GM19239 (cell line): ENCODE data around the gene BOK.
"Not testable (repeated sequence)": the region's sequence is repeated elsewhere in the genome, so short reads cannot be mapped to it uniquely, and the experiment has no call there.

Experiments
- DNase-seq: peaks from one replicate; pipeline ENCODE4 v3.0.0; 2011; ENCODE audit warnings: low spot score; ENCODE audit not compliant: insufficient read length
- FAIRE-seq: peaks from 2 replicates; lab custom pipeline; 2011; peaks lifted over from hg19 to GRCh38; lab: Jason Lieb, UNC

Gene BOK

DNA sequence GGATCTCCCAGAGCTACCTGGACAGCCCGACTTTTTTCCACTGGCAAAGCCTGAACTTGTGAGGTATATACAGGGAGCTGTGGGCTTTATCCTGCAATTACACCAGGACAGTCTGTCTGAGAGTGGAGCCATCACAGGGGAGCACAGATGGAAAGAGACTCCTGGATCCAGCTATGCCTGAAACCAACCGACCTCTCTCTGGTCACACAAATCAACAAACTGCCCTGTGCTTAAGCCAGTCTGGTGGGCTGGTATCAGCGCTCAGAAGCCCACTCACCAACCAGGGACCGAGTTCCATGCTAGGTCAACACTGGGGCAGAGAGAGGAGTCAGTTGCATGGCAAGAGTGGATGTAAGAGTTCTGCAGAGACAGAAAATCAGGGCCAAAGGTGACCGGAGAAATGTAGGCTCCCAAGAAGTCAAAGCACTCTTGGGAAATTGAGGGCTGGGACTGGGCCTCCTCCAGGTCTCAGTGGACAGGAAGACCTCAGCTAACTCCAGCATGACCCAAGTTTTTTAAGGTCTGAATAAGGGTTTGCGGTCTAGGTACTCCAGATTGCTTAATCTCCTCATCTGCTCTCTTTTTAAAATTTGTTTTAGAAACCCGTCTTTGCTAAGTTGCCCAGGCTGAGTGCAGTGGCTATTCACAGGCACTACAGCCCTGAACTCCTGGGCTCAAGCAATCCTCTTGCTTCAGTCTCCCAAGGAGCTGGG lies 3.8 kb upstream of the BOK start:
- DNase-seq: no peak
- FAIRE-seq: no peak

DNA sequence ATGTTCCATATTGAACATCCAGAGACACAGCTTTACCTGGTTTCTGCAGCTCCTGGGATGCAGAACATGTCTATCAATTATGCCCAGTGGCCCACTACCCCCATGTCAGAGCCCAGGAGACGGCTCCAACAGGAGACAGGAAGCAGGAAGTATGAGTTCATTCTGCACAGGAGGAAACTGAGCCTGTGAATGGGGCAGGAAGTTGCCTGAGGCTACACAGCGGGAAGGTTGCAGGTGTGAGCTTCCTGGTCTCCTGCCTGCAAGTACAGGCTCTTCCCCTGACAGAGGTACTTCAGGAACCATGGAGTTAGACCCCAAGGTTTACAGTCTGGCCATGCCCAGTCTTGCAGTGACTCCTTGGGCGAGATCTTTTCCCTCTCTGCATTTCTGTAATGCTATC lies 2.8 kb upstream of the BOK start:
- no peak for FAIRE-seq
- DNase-seq: no peak

DNA sequence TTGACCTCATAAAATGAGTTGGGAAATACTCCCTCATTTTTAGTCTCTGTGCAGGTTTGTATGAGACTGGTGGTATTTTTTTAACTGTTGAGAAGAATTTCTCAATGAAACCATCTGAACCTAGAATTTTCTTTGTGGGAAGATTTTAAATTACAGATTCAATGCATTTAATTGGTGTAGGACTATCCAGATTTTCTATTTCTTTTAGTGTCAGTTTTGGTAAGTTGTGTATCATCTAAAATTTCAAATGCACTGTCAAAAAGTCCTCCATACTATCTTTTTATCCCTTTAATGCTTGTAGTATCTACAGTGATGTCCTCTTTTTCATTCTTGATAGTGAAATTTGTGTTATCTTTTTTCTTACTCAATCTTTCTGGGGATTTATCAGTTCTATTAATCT lies 1.8 kb upstream of the BOK start:
- no peak for FAIRE-seq
- no peak for DNase-seq

DNA sequence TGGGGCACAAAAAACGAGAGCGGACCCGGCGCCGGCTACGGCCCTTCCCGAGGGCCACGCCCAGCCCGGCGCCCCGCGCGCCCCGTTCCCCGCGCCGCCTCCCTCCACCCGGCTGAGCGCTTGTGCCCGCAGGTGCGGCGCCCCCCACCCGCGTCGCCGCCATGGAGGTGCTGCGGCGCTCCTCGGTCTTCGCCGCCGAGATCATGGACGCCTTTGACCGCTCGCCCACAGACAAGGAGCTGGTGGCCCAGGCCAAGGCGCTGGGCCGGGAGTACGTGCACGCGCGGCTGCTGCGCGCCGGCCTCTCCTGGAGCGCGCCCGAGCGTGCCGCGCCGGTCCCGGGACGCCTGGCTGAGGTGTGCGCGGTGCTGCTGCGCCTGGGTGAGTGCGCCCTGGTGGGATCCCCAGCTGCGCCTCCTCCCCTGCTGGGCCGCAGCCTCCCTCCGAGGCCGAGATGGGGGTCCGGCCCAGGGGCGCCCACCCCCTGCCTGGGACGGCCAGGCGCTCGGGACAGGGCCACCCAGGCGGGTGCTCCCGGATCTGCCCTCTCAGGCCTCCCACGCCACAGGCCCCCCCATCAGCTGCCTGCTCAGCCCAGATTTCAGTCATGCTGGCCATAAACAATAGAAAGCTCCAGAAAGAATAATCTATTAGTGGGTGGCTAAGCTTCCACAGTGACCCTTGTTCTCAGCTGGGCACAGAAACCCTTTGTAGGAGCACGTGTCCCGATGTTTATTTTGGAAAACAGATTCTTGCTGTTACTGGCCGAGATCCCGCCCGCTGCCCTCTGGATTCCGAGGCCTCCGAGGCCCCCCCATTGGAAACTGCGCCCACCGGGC lies 997 bp downstream of the BOK start:
- DNase-seq (no peak), FAIRE-seq (no peak)

DNA sequence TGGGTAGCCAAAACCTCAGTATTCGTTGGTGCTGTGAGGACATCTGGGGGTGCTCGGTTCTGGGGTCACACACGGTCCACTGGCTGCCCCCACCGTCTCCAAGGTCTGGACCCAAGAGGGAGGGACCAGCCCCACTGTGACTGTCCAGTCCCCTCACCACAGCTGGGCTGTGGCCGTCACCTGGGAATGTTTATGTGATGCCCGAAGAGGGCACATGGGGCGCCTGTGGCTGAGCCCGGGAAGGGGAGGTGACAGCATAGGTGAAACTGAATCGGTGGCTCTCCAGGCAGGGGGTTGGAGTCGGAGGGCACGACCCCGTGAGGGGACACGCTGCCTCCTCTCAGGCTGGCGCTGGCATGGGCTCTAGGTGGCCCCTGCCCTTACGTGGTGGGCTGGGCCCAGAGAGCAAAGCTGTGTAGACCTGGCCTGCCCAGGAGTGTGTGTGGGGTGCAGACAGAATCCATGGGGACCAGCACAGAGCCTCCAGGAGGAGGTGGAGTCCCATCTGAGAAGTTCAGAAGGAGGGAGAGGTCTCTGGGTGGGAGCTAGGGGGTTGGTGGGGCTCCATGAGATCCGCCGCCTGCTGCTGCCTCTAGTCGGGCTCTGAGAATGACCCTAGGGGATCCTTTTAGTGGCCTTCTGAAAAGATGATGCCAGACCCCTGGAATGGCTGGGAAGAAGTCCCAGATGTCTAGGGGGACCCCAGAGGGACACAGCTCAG lies 1.8 kb downstream of the BOK start:
- DNase-seq: no peak
- no peak for FAIRE-seq

GRCh38 chr2:241560883-241561474 lies 2.4 kb downstream of the BOK start:
- no peak for DNase-seq
- FAIRE-seq: no peak

DNA sequence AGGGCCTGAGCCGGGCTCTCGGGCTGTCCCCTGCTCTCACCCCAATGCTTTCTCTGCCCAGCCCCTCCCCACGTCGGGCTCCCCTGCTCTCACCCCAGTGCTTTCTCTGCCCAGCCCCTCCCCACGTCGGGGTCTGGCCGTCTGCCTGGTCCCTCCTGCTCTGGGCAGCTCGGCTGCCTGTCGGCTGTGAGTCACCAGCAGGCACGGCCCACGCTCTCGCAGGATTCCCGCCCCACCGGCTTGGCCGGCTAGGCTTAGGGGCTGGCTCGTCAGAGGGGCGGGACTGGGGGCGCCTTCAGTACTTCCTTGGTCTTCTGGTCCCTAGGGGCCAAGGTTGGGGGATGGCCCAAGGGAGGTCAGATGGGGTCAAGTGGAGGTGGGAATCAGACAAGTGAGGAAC lies 3.3 kb downstream of the BOK start:
- FAIRE-seq: no peak
- no peak for DNase-seq

DNA sequence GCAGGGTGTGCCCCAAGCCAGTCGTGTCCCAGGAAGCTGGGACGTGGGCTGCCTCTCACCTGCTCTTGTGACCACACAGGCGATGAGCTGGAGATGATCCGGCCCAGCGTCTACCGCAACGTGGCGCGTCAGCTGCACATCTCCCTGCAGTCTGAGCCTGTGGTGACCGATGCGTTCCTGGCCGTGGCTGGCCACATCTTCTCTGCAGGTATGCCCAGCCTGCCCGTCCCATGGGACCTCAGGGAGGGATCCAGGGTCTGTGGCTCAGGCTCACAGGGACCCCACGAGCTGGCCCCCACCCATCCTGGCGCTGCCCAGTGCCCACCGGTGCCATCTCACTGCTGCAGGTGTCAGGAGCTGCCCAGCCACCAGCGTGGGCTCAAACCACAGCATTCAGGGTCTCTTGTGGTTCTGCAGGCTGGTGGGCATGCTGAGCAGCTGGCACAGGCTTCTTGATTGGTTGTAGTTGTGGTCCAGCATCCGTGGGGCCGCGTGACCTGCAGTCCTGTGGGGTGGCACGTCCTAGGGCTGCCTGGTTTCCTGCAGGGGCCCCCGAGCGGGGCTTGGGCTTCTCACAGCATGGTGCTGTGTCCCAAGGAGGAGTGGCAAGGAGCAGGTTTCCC lies 3.8 kb downstream of the BOK start:
- FAIRE-seq (no peak), DNase-seq (no peak)

- no peak for FAIRE-seq
- no peak for DNase-seq
These were observed 4.5 kb downstream of the BOK start for GRCh38 chr2:241563031-241563507.

- FAIRE-seq: no peak
These were observed 5.0 kb downstream of the BOK start for GRCh38 chr2:241563571-241563980.

DNA sequence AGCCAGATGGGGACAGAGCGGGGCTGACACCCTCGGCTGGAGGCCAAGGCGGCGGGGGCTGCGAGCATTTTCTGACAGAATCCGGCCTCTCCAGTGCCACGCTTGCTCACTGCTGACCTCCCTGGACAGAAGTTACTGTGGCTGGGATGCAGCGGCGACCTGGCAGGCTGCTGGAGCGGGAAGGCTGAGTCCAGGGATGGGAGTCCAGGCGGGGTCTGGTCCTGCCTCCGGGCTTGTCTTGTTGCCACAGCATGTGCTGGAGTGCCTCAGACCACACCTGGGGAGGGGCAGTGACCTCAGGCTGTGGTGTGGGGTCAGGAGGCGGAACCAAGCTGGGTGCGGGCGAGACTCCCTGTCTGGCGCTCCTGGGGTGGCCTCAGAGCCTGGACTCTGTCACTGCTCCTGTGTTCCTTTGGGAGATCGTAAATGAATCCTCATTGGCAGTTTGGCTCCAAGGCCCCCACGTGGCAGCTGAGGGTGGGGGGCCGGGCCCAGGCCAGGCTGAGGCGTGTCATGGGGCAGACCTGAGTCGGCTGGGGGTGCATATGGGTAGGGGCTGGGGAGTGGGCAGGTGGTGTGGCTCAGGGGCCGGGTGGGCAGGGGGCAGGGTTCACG lies 5.5 kb downstream of the BOK start:
- no peak for FAIRE-seq
- DNase-seq: no peak

More at GRCh38 chr2:241563571-241563980, 5.0 kb downstream of the BOK start:
- no peak for DNase-seq

DNA sequence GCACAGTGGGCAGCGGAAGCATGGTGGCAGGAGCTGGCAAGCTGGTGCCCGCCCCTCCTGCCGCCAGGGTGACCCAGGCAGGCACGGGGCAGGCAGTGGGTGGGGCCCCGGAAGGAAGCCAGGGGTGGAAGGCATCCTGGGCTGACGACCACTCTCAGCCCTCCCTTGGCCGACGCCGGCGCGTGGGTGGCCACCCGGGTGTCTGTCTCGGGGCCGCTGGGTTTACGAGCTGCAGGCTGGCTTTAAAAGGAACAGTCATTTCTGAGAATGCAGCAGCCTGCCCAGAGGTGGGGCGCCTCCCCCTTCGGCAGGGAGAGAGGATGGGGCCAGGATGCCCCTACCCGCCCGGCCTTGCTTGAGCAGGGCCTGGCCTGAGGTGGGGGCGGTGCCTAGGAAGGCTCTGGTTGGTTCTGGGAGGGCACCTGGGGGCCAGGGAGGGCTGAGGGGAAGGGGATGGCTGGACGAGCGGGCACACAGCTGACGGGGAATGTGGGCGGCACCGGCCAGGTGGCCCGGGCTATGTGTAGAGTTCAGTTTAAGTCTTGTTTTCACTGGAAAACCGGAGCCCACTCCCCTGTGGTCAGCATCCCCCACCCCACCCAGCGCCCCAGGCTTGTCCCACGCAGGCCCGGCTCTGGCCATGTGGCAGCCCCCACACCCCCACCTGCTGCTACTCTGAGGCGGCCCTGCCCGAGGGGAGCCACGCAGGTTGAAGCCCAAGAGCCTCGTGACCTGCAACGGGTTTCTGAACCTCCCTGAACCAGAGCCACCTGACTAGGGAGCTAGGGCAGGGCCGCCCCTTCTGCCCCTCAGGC lies 6.3 kb downstream of the BOK start:
- no peak for FAIRE-seq
- DNase-seq: no peak

DNA sequence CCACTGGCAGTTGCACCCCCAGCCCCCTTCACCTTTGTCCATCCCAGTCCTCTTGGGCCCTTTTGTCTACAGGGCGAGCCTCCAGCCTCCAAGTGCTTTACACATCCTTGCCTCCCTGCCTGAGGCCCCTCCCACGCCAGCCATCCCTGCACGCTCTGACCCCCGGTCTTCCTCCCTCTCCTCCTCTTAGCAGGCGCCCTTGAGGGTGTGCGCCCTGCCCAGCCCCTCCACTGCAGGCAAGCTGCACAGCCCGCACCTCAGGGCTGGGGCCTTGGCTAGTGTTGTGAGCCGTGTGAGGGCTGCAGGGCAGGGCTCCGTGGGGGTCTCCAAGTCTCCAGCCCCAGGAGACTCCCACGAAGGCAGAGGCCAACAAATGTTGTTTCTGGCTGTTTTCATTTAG lies 6.9 kb downstream of the BOK start:
- DNase-seq: no peak
- no peak for FAIRE-seq

DNA sequence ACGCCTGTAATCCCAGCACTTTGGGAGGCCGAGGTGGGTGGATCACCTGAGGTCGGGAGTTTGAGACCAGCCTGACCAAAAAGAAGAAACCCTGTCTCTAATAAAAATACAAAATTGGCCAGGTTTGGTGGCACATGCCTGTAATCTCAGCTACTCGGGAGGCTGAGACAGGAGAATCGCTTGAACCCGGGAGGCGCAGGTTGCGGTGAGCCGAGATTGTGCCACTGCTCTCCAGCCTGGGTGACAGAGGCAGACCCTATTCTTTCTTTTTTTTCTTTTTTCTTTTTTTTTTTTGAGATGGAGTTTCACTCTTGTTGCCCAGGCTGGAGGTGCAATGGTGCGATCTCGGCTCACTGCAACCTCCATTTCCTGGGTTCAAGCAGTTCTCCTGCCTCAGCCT lies 7.5 kb downstream of the BOK start:
- not testable (repeated sequence) for FAIRE-seq

DNA sequence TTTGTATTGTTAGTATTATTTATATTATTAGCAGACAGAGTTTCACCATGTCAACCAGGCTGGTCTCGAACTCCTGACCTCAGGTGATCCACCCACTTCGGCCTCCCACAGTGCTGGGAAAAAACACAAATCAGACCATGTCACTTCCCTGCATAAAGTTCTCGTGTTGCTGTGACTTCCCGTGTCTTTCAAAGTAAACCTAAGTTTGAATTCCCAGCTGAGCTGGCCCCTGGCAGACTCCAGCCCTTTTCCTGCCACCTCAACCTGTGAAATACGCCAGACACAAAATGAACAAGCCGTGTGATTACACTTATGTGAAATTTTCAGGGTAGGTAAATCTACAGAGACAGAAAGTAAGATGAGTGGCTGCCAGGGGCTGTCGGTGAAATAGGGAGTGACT lies 7.9 kb downstream of the BOK start:
- DNase-seq (no peak), FAIRE-seq (no peak)

More for the DNA sequence above, 7.5 kb downstream of the BOK start:
- not testable (repeated sequence) for DNase-seq

- FAIRE-seq, DNase-seq: not testable (repeated sequence)
These were observed 8.7 kb downstream of the BOK start for GRCh38 chr2:241567266-241567665.

DNA sequence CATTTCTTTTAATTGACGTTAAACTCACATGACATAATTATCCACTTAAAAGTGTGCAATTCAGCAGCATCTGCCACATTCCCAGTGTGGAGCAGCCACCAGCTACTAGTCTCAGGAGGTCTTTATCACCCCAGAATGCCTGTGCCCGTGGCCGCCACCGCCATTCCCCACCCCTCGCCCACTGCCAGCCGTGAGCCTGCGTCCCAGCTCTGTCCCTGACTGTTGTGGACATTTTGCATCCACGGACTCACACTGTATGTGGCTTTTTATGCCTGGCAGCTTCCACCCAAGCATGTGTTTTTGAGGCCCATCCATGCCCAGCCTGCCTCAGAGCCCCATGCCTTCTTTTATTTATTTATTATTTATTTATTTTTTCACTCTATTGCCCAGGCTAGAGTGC lies 9.2 kb downstream of the BOK start:
- no peak for DNase-seq
- FAIRE-seq: no peak

GRCh38 chr2:241568726-241569125 lies 10.2 kb downstream of the BOK start:
- FAIRE-seq (no peak), DNase-seq (no peak)

- no peak for DNase-seq
- FAIRE-seq: no peak
These were observed 11.3 kb downstream of the BOK start for GRCh38 chr2:241569831-241570281.
